Stimulated activated CD8-positive, alpha-beta memory T cell treated with anti-CD3 and anti-CD28 coated beads, Interleukin-15, amount 100 ng/mL, for 4 hours (primary cell): Measurements from ENCODE around the gene NLRC5.
A peak's percentile ranks its signal among the peaks of the same experiment; 100 is the strongest.

Source experiments
- DNase-seq, 2 donors: peaks; one replicate each; pipeline ENCODE4 v3.0.0-alpha.2; 2020; ENCODE audit warnings: low read depth in 2 of 2

The NLRC5 gene

DNA sequence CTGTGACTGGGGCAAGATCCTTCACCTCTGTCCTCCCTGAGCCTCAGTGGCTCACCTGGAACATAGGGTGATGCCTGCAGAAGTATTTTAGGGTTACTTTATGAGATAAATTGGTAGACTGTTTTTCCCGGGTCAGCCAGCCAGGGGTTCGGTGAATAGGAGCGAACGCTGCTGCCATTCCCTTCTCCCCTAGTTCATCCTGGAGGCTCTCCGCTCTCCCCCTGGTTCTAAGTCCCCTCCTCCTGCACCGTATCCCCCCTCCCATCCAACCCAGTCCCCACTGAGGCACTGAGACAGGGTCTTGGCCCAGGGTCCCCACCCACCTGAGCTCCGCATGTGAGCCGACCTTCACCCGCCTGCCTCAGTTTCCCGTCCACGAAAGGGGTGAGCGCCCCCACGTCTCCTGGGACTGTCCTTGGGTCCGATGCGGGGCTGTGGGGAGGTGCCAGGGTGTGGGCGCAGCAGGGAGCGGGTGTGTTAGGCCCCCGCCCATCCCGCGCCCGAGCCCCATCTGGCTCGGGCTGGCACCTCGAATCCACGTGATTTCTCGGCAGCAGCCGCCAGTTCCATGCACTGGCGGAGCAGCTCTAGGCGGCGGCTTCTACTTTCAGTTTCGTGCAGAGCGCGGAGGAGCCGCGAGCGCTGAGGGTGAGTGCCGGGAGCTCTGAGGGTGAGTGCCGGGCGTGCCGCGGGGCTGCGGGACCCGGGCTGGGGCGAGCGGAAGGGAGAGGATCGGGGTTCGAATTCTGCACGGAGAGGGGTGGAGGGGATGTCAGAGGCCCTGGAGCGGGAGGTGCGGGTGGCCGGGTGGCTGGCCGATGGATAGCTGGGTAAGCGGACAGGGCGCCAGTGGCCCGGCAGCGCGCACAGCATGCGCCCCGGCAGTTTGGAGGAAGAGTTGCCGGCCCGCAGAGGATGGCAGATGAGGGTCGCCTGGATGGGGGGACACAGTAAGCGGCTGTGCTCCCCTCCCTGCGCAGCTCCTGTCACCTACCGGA is at the start of gene NLRC5:
Gene NLRC5 (plus strand): TSS at position 610 of the 998 bp plus-strand sequence. CDS start 31,156 bp downstream, outside the sequence.
- peak; percentile 89 to 92 for DNase-seq

DNA sequence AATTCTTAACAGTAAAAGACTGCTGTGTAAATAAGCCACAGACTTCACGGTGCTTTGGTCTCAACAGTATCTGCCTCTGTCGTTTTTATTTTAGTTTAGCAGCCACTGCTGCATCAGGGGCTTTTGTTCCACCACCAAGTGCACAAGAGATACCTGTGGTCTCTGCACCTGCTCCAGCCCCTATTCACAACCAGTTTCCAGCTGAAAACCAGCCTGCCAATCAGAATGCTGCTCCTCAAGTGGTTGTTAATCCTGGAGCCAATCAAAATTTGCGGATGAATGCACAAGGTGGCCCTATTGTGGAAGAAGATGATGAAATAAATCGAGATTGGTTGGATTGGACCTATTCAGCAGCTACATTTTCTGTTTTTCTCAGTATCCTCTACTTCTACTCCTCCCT is 49.6 kb upstream of the NLRC5 start:
- no peak for DNase-seq

GRCh38 chr16:56941092-56941491 is 48.3 kb upstream of the NLRC5 start:
- no peak for DNase-seq

DNA sequence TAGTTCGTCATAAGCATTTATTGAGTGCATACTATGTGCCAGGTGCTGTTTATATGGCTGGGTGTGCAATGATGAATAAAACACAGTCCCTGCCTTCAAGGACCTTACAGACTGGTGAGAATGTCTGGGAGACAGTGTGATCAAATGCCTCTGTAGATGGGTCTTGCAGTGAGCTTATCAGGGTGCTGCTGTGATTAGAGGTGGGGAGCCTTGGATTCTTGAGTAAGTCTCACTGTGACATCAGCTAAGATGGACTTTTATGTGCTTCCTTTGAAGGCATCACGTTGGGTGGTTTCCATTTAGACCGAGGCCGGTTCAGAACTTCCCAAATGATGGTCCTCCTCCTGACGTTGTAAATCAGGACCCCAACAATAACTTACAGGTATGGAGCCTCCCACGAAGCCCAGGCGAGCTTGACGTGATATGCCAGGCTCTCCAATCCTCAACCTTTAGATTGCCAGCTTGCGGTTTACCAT is 47.5 kb upstream of the NLRC5 start:
- DNase-seq: no peak

- no peak for DNase-seq
Measured at GRCh38 chr16:56943761-56944375, 45.5 kb upstream of the NLRC5 start.

DNA sequence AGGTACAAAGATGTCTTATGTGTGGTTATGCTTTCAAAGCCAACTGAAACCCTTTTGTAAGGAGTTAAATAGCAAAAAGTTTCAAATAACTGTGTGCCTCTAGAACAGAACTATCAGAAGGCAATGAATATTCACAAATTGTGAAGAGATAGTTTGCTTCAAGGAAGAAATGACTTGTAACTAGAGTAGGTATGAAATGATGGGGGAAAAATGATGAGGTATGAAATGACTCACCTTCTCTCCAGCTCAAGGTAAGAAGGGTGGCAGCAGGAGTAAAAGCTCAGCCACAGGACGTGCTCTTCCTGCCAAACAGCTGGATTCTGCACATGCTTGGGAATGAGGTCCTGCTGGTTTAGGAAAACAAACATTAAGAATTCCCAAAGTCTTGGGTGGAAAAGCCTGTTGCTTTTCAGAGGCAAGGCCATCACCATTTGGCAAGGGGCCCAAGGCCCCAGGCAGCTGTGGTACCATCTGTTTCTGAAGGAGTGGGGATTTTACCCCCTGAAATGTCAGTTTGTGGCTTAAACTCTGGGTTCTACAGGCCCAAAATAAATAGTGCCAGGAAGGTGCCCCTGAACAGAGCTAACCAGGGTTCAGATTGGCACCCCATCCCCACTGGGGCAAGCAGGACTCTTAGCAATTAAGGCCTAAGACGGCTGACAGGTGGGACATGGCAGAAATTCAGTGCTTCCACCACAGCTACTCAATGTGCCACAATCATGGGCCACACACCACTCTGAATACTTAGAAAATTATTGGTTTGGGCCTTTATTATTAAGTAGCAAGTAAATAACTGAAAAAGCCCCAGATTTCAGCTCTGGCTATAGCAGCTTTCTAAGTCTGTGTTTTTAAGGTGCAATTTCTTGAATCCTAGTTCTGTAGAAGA is 44.2 kb upstream of the NLRC5 start:
- no peak for DNase-seq

DNA sequence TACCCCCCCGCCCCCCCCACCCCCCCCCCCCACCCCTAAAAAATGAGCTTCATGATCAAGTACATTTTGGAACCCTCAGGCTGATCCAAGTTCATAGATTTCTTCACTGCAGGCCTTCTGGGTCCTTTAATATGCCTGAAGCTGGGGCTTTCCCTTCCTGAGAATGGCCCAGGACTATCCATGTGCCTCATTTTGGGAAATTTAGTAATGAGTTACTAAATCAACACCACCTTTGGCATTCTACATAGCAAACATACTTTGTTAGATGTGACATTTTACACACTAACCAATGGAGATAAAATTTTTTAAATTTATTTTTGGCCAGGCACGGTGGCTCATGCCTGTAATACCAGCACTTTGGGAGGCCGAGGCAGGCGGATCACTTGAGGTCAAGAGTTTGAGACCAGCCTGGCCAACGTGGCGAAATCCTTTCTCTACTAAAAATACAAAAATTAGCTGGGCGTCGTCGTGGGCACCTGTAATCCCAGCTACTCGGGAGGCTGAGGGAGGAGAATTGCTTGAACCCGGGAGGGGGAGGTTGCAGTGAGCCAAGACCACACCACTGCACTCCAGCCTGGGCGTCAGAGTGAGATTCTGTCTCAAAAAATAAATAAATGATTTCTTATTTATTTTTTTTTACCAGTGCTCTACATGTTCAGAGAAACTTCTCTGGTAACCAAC is 43.4 kb upstream of the NLRC5 start:
- no peak for DNase-seq

- no peak for DNase-seq
Measured at GRCh38 chr16:56946767-56947603, 42.4 kb upstream of the NLRC5 start.

- no peak for DNase-seq
Measured at GRCh38 chr16:56947604-56947995, 41.8 kb upstream of the NLRC5 start.

DNA sequence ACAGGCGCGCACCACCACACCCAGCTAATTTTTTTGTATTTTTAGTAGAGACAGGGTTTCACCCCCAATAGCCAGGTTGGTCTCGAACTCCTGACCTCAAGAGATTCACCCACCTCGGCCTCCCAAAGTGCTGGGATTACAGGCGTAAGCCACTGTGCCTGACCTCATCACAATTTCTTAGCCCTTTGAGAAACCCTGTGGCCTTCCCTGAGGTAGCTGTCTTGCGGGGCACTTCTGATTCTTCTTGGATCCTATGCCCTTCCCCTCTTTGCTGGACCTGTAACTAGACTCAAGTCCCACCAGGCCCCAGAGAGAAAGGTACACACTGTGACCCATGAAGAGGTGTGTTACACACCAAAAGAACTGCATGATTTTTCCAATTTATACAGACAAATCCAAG is 41.1 kb upstream of the NLRC5 start:
- DNase-seq: no peak

GRCh38 chr16:56950051-56950450 is 39.3 kb upstream of the NLRC5 start:
- no peak for DNase-seq

DNA sequence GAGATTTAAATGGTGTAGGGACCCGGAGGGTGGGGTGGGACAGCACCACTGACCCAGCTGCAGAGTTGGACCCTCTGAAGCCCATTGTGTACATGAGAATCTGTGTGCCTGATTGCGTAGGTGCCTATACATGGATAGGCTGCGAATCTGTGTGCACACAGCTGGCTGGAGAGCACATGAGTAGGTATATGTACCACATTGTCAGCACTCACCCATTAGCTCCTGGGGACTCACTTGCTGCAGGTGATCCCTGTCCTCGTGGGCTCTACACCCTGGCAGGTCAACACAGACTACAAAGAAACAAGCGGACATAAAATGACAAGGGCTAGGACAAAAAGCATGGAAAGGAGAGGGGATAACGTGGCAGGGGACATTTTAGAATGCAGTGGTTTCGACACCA is 38.9 kb upstream of the NLRC5 start:
- DNase-seq: no peak

DNA sequence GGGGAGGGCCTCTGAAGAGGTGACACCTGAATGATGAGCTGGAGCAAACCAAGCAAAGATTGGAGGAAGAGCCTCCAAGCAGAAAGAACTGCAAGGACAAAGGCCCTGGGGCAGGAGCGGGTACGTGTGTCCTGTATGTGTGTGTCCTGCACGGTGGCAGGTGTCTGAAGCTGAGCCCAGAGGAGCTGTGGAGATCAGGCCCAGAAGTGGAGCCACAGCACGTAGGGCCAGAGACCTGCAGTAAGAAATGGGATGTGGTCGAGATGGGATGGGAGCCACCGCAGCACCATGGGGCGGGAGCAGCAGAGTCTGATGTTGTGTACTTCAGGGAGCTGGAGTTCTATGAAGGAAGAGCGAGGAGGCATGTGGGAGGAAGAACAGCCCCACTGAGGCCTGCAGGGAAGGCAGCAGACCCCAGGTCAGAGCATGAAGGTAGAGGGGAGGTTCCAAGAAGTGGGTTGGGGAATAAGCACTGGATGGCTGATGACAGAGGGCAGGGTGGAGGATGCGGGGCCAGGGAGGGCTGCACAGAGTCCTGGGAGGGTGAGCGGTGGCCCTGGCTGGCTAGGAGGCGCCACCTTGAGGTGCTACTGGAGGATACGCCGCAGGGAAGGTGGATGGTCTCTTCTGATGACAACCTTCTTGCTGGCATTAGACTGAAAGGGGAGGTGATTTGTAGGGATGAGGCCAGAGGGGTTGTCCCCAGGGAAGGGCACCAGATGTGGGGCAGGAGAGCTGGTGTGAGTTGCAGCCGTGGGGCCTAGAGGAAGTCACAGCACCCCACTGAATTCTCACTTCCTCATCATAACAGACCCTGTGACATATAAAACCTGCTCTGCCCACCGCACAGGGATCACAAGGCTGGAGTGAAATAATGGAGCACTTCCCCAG is 38.2 kb upstream of the NLRC5 start:
- peak in 1 of 2 donors; percentile 23 for DNase-seq

DNA sequence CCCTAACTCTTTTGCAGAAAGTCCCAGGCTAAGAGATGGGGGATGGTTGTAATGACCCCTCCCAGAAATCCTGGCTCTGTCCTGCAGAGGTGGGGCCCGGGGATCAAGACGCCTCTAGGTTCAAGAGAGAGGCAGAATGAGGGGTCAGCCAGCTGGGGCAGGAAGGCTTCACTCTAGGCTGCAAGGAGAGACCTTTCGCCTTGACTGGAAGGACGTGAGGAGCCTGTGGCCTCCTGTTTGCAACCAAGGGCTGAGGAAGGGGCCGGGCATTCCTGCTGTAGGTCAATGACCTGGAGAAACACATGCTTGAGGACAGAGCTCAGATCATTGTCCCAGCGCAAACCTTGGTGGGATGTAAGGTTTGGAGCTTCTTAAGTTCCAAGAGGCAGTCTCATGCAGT is 36.4 kb upstream of the NLRC5 start:
- DNase-seq: no peak

GRCh38 chr16:56956076-56956475 is 33.3 kb upstream of the NLRC5 start:
- DNase-seq: no peak

- DNase-seq: no peak
Measured at GRCh38 chr16:56956756-56957155, 32.6 kb upstream of the NLRC5 start.

GRCh38 chr16:56960681-56961281 is 28.6 kb upstream of the NLRC5 start:
- no peak for DNase-seq

GRCh38 chr16:56961386-56961785 is 28.0 kb upstream of the NLRC5 start:
- no peak for DNase-seq

DNA sequence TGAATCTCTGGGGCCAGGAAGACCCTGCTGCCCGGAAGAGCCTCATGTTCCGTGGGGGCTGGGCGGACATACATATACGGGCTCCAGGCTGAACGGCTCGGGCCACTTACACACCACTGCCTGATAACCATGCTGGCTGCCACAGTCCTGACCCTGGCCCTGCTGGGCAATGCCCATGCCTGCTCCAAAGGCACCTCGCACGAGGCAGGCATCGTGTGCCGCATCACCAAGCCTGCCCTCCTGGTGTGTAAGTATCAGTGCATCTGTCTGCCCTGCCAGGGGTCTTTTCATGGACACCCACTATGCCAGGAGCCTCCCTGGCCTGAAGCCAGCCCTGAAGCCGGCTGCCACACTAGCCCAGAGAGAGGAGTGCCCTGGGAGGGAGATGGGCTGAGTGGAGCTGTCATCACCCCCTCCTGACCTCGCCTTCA is 27.5 kb upstream of the NLRC5 start, which contains the start of gene CETP:
Gene CETP (plus strand): TSS at position 100 of the 431 bp plus-strand sequence. CDS start 30 bp downstream, at position 130.
- no peak for DNase-seq
